ENCODE results near the gene PTPRM.

Gene PTPRM

GRCh38 chr18:7626922-7627440, 59.9 kb downstream of the PTPRM start:
- DNase-seq: no peak
- ATAC-seq: no peak

- no peak for DNase-seq
- ATAC-seq: no peak
These were observed 62.3 kb downstream of the PTPRM start for GRCh38 chr18:7629416-7629815.

- DNase-seq (no peak), ATAC-seq (no peak)
These were observed 63.8 kb downstream of the PTPRM start for GRCh38 chr18:7630731-7631442.

- DNase-seq: no peak
- no peak for ATAC-seq
These were observed 65.3 kb downstream of the PTPRM start for GRCh38 chr18:7632152-7633098.

GRCh38 chr18:7633171-7633570, 66.1 kb downstream of the PTPRM start:
- ATAC-seq (no peak), DNase-seq (no peak)

- no peak for DNase-seq
- no peak for ATAC-seq
These were observed 68.8 kb downstream of the PTPRM start for GRCh38 chr18:7635948-7636347.

- DNase-seq: no peak
These were observed 70.2 kb downstream of the PTPRM start for GRCh38 chr18:7637269-7637668.

GRCh38 chr18:7638321-7638720, 71.2 kb downstream of the PTPRM start:
- ATAC-seq (no peak), DNase-seq (no peak)

More at GRCh38 chr18:7637269-7637668, 70.2 kb downstream of the PTPRM start:
- no peak for ATAC-seq

- no peak for ATAC-seq
- DNase-seq: no peak
These were observed 74.7 kb downstream of the PTPRM start for GRCh38 chr18:7641813-7642212.

- no peak for ATAC-seq
- no peak for DNase-seq
These were observed 75.3 kb downstream of the PTPRM start for GRCh38 chr18:7642331-7642890.

- DNase-seq: no peak
- ATAC-seq: no peak
These were observed 78.6 kb downstream of the PTPRM start for GRCh38 chr18:7645756-7646155.

GRCh38 chr18:7646174-7646886, 79.2 kb downstream of the PTPRM start:
- no peak for DNase-seq

GRCh38 chr18:7647500-7647899, 80.4 kb downstream of the PTPRM start:
- DNase-seq (no peak), ATAC-seq (no peak)

More at GRCh38 chr18:7646174-7646886, 79.2 kb downstream of the PTPRM start:
- ATAC-seq: no peak

GRCh38 chr18:7657050-7657449, 89.9 kb downstream of the PTPRM start:
- DNase-seq (no peak), ATAC-seq (no peak)

GRCh38 chr18:7657937-7658336, 90.8 kb downstream of the PTPRM start:
- ATAC-seq (no peak), DNase-seq (no peak)

- ATAC-seq (no peak), DNase-seq (no peak)
These were observed 91.6 kb downstream of the PTPRM start for GRCh38 chr18:7658701-7659100.

- ATAC-seq (no peak), DNase-seq (no peak)
These were observed 94.1 kb downstream of the PTPRM start for GRCh38 chr18:7661207-7661606.

GRCh38 chr18:7662866-7663265, 95.8 kb downstream of the PTPRM start:
- DNase-seq (no peak), ATAC-seq (peak; percentile 14)

GRCh38 chr18:7663366-7664312, 96.5 kb downstream of the PTPRM start:
- no peak for ATAC-seq
- DNase-seq: no peak

- ATAC-seq (no peak), DNase-seq (no peak)
These were observed 99.2 kb downstream of the PTPRM start for GRCh38 chr18:7666195-7666776.

- DNase-seq: no peak
- ATAC-seq: no peak
These were observed 101.3 kb downstream of the PTPRM start for GRCh38 chr18:7668392-7668791.

All from stimulated activated naive CD8-positive, alpha-beta T cell treated with anti-CD3 and anti-CD28 coated beads, Interleukin-15, Interleukin-2, amounts not matched to agents 100 U/mL and 50 U/mL, for 24 hours (primary cell).